Measurements from ENCODE around the gene CASP8. TPM values are rescaled to one million over a fixed set of nuclear protein-coding genes. Genes with fewer than 3 reads are reported as not detected.

The CASP8 gene
- total RNA-seq, 1 experiment from 2014 or later = 32.8 TPM

- ChIA-PET POLR2A (interaction anchor here (1.1 kb wide), 1 partner anchor 523 kb away, joined by 4 read pairs; no protein-coding TSS in a partner anchor), CTCF (interaction anchor here (0.7 to 1.5 kb wide), 4 partner anchors 19 to 109 kb away, joined by 3 to 6 read pairs (median 4); no protein-coding TSS in a partner anchor)
- Mint-ChIP-seq H3K36me3 (ENCODE audit: insufficient read depth, unreplicated experiment) (peaks cover 6% of the 10 kb centered on the region), H3K4me3 (ENCODE audit: unreplicated experiment) (no peak overlapping the region), H3K27ac (ENCODE audit: low read depth, unreplicated experiment) (no peak overlapping the region), H3K27me3 (ENCODE audit: insufficient read depth, unreplicated experiment) (no peaks in the 10 kb centered on the region), H3K4me1 (ENCODE audit: insufficient read depth, unreplicated experiment) (peaks cover 6% of the 10 kb centered on the region), H3K9me3 (ENCODE audit: unreplicated experiment) (no peaks in the 10 kb centered on the region)
- BruUV-seq (replicated peaks) = no TSS peak
- intact Hi-C loops (cut with micrococcal nuclease) = no loop called here
- no peak for TF ChIP-seq CTCF (IDR thresholded peaks at IDR 0.05; ENCODE audit: unreplicated experiment)
- no peak for DNase-seq (ENCODE audit: unreplicated experiment)
These were observed 4.3 kb upstream of the CASP8 start for GRCh38 chr2:201256082-201256481.

GRCh38 chr2:201257381-201257955, 2.9 kb upstream of the CASP8 start:
- BruUV-seq (replicated peaks) = no TSS peak
- ChIA-PET CTCF (interaction anchor here (0.6 to 1.5 kb wide), 4 partner anchors 18 to 232 kb away, joined by 3 to 7 read pairs (median 4); no protein-coding TSS in a partner anchor), POLR2A (interaction anchor here (0.6 to 4.1 kb wide), 7 partner anchors 20 to 522 kb away, joined by 3 to 28 read pairs (median 5); partner anchors contain the start of genes STRADB and TRAK2)
- no peaks in the 10 kb centered on the region for H3K36me3 Mint-ChIP-seq (ENCODE audit: insufficient read depth, unreplicated experiment)
- peak overlapping the region; percentile 99 for H3K27ac Mint-ChIP-seq (ENCODE audit: low read depth, unreplicated experiment)
- intact Hi-C loops (cut with micrococcal nuclease) = no loop called here
- H3K9me3 Mint-ChIP-seq (ENCODE audit: unreplicated experiment) = no peaks in the 10 kb centered on the region
- no peak for TF ChIP-seq CTCF (IDR thresholded peaks at IDR 0.05; ENCODE audit: unreplicated experiment)
- H3K4me3 Mint-ChIP-seq (ENCODE audit: unreplicated experiment) = peak overlapping the region; percentile 95
- H3K27me3 Mint-ChIP-seq (ENCODE audit: insufficient read depth, unreplicated experiment) = no peaks in the 10 kb centered on the region
- no peak for DNase-seq (ENCODE audit: unreplicated experiment)
- H3K4me1 Mint-ChIP-seq (ENCODE audit: insufficient read depth, unreplicated experiment) = peaks cover 16% of the 10 kb centered on the region

- POLR2A ChIA-PET = interaction anchor here (0.6 to 4.1 kb wide), 9 partner anchors 21 to 351 kb away, joined by 3 to 28 read pairs (median 4); partner anchors contain the start of genes HYCC2, STRADB and TRAK2
- intact Hi-C loops (cut with micrococcal nuclease) = loop anchor here (1.0 kb wide), 3 partner anchors 22 to 193 kb away; partner anchors contain the start of genes STRADB and TRAK2
- Mint-ChIP-seq H3K4me1 (ENCODE audit: insufficient read depth, unreplicated experiment) (peaks cover 20% of the 10 kb centered on the region), H3K9me3 (ENCODE audit: unreplicated experiment) (no peaks in the 10 kb centered on the region), H3K27me3 (ENCODE audit: insufficient read depth, unreplicated experiment) (no peaks in the 10 kb centered on the region), H3K27ac (ENCODE audit: low read depth, unreplicated experiment) (peak overlapping the region; percentile 99), H3K36me3 (ENCODE audit: insufficient read depth, unreplicated experiment) (no peaks in the 10 kb centered on the region), H3K4me3 (ENCODE audit: unreplicated experiment) (peak overlapping the region; percentile 95)
- TSS peak; percentile 92 for BruUV-seq (replicated peaks)
- CTCF ChIA-PET = interaction anchor here (0.7 to 1.0 kb wide), 3 partner anchors 21 to 231 kb away, joined by 3 to 7 read pairs (median 3); no protein-coding TSS in a partner anchor
- no peak for TF ChIP-seq CTCF (IDR thresholded peaks at IDR 0.05; ENCODE audit: unreplicated experiment)
- DNase-seq (ENCODE audit: unreplicated experiment) = peak; percentile 98
These were observed 2.2 kb upstream of the CASP8 start for GRCh38 chr2:201257956-201258665.
